Measurements from ENCODE around the gene TCP11X1. TPM values are rescaled to one million over a fixed set of nuclear protein-coding genes. Genes with fewer than 3 reads are reported as not detected.
"Not testable (repeated sequence)": the region's sequence is repeated elsewhere in the genome, so short reads cannot be mapped to it uniquely, and the experiment has no call there.

TCP11X1 gene
- total RNA-seq (ENCODE audit: low replicate concordance) = not detected in 2 replicates

- DNase-seq (ENCODE audit: low read depth); H3K4me3 ChIP-seq (ENCODE audit: low read depth, low read length): not testable (repeated sequence)
Observed at GRCh38 chrX:102214986-102215385, at the start of gene TCP11X1. Gene TCP11X1, plus strand, starts transcription at chrX:102215301.

DNA sequence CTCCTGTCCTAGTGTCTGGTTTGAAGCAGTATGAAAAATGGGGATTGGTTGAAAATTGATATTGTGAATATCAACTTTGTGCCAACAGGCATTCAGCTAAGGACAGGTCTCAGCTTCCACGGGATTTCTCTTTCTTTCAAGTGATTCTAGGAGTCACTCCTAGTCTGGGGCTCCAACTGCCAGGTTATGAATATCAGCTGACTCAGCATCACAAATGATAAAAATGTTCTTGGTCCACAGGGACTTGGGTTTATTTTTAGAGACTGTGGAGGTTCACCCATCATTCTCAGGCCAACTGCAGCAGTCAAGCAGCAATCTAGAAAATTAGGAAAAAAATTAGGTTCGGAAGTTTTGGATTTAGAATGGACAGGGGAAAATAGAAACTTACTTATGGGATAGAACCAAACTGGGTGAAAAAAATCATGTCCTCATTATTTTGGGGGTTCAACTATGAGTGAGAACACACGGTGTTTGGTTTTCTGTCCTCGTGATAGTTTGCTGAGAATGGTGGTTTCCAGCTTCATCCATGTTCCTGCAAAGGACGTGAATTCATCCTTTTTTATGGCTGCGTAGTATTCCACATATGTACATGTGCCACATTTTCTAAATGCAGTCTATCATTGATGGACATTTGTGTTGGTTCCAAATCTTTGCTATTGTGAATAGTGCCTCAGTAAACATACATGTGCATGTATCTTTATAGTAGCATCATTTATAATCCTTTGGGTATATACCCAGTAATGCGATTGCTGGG is 29.0 kb upstream of the TCP11X1 start:
- no peak for TF ChIP-seq CTCF (IDR thresholded peaks at IDR 0.05; ENCODE audit: insufficient read depth, low read length)
- no peak for DNase-seq (ENCODE audit: low read depth)
- H3K4me3 ChIP-seq (ENCODE audit: low read depth, low read length) = no peak overlapping the region

GRCh38 chrX:102207940-102208339 is 7.2 kb upstream of the TCP11X1 start:
- not testable (repeated sequence) for H3K4me3 ChIP-seq (ENCODE audit: low read depth, low read length); DNase-seq (ENCODE audit: low read depth)

GRCh38 chrX:102216497-102216896 is 1.4 kb downstream of the TCP11X1 start:
- DNase-seq (ENCODE audit: low read depth); H3K4me3 ChIP-seq (ENCODE audit: low read depth, low read length): not testable (repeated sequence)

DNA sequence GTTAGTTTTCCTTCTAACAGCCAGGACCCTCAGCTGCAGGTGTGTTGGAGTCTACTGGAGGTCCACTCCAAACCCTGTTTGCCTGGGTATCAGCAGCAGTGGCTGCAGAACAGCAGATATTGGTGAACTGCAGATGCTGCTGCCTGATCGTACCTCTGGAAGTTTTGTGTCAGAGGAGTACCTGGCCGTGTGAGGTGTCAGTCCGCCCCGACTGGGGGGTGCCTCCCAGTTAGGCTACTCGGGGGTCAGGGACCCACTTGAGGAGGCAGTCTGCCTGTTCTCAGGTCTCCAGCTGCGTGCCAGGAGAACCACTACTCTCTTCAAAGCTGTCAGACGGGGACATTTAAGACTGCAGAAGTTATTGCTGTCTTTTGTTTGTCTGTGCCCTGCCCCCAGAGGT is 20.6 kb downstream of the TCP11X1 start:
- not testable (repeated sequence) for DNase-seq (ENCODE audit: low read depth); H3K4me3 ChIP-seq (ENCODE audit: low read depth, low read length)

DNA sequence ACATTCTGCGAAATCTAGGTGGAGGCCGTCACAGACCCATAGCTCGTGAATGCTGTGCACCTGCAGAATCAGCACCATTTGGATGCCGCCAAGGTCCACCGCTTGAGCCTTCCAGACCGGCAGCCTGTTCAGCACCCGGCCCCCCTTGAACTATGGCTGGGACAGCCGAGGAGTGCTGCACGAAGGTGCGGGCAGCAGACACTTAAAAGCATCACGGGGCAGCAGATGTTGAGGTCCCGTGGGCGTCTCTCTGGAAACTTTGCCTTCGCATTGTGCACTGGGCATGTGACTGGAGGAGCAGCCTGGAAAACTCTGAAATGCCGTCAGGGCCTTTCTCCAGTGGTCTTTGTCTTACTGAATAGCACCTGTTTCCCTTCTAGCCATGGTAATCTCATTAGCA is 25.2 kb downstream of the TCP11X1 start:
- not testable (repeated sequence) for DNase-seq (ENCODE audit: low read depth); H3K4me3 ChIP-seq (ENCODE audit: low read depth, low read length)

GRCh38 chrX:102246893-102247292 is 31.8 kb downstream of the TCP11X1 start, which contains the start of gene NXF2:
Gene NXF2, plus strand, starts transcription at chrX:102247167. Its CDS starts 59,912 bp downstream, at chrX:102307079.
- not testable (repeated sequence) for DNase-seq (ENCODE audit: low read depth); H3K4me3 ChIP-seq (ENCODE audit: low read depth, low read length)

DNA sequence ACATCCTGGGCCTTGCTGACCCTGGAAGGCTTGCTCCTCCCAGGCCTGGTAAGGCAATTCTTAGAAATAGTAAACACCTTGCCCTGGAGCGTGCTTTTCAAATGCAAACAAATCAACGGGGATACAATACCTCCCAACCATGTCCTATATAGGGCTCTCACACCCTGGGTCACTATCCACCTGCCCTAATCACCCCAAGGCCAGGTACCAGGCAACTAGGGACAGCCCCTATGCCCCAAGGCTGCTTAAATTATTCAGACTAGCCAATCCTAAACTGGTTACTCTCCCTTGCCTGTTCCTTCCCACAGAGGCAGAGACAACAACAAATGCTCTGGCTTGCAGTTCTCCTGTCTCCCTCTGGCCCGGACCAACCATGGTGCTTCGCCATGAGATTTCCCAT is 57.1 kb downstream of the TCP11X1 start:
- not testable (repeated sequence) for H3K4me3 ChIP-seq (ENCODE audit: low read depth, low read length); DNase-seq (ENCODE audit: low read depth)

Other genes with a start within 250 kb of the TCP11X1 start
- not detected in 2 replicates for gene TCEAL2, start 89.6 kb upstream of the TCP11X1 start, total RNA-seq (ENCODE audit: low replicate concordance)
- not detected in 2 replicates for gene TCEAL6, start 72.8 kb upstream of the TCP11X1 start, total RNA-seq (ENCODE audit: low replicate concordance)
- gene BEX5, start 59.3 kb upstream of the TCP11X1 start, total RNA-seq (ENCODE audit: low replicate concordance) = 0.09 TPM in 1 of 2 replicates, not detected in the other
- gene NXF2, start 31.9 kb downstream of the TCP11X1 start, total RNA-seq (ENCODE audit: low replicate concordance) = not detected in 2 replicates
- not detected in 2 replicates for gene NXF2B, start 224.7 kb downstream of the TCP11X1 start, total RNA-seq (ENCODE audit: low replicate concordance)

Measured in fibroblast of the aortic adventitia (primary cell).